Putamen (tissue), 1 donor: ENCODE results near the gene ST8SIA2.

Experiments used
- DNase-seq: peaks from one replicate; pipeline ENCODE4 v3.0.0-alpha.2; 2016; ENCODE audit warnings: low spot score

The ST8SIA2 gene

GRCh38 chr15:92494806-92495336, 101.2 kb downstream of the ST8SIA2 start:
- no peak for DNase-seq

GRCh38 chr15:92495446-92495845, 101.8 kb downstream of the ST8SIA2 start:
- DNase-seq: no peak

DNA sequence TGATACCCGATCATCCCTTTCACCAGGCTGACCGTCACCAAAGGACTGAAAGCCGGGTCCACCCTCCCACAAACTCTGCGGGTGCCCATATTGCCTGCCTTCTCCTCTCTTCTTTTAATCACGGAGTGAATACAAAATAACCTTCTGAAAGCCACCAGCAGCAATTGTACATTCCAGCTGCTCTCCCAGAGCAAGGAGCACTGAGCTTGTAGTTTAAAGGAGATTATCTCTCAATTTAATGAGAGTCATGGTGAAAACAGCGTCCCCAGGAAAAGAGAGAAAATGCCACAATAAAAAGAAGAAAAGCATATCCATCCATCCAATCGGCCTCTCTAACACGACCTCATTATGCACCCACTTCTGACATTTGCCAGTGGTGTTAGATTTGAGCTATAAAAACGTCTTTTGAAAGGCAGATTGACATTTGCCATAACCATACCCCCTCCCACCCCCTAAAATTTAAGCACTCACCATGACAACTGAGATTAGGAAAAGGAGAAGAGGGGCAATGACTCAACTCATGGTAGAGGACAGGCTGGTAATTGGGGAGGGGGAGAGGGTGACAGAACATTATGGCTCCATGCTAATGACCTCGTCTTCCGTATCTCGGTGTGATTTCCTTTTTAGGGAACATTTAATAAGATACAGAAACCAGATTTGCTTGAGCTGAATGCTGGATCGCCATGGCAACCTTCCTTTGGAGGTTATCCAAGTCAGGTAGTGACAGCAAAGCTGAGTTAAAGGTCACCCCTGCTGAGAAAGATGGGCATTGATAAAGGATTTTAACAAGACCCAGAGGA, 106.2 kb downstream of the ST8SIA2 start:
- peak; percentile 22 for DNase-seq

GRCh38 chr15:92502336-92502735, 108.7 kb downstream of the ST8SIA2 start:
- no peak for DNase-seq

DNA sequence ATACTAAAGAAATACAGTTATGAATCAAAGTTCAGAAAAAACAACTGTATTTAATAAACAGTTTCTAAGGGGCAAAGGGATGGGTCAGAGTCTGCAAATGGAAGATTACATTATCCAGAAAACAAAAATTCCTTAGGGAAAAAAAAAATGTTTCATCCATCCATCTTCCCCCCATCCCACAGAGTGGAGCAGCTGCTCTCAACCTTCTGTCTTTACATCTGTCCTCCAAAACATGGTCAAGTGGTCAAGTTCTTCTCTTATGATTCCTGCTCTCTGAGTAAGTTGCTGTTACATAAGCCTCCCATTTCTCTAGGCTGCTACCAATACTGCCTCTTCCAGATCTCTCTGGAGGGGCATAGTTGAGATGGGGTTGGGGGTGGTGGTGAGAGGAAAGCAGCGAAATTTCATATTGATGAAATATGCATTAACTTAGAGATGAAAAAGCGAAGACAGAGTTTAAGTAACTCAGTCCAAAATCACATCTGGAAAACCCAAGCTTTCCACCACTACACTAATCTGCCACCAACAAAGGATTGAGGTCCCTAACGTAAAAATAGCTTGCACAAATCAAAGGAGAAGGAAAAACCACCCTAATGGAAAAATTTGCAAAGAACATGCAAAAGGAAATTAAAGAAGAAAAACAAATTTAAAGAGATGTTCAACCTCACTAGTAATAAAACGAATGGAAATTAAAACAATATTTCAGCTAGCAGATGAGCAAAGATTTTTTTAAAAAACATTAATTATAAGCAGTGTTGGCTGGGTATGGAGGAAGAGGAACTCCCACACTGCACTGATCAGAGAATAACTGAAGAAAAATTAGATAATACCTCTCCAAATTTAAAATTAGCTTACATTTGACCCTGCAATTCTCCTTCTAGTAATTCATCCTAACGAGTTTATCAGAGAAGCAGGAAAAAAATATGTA, 109.5 kb downstream of the ST8SIA2 start:
- DNase-seq: no peak

- no peak for DNase-seq
Observed at GRCh38 chr15:92503889-92504288, 110.2 kb downstream of the ST8SIA2 start.

DNA sequence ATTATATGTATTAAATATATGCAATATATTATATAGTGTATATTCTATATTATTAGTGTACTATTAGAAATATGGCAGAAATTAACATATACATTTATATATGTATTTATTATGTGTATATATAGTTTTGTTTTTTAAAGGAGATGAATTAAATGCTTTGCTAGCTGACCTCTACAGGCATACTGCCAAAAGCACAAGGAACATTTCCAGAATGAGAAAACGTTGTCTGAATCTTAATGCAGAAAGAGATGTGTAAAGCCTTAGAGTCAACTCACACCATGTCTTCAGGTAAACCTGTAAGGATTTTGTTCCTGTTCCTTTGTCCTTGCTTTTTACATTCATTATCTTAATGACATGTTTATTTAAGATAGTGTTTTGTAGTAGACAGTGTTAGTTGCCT, 111.9 kb downstream of the ST8SIA2 start:
- no peak for DNase-seq

DNA sequence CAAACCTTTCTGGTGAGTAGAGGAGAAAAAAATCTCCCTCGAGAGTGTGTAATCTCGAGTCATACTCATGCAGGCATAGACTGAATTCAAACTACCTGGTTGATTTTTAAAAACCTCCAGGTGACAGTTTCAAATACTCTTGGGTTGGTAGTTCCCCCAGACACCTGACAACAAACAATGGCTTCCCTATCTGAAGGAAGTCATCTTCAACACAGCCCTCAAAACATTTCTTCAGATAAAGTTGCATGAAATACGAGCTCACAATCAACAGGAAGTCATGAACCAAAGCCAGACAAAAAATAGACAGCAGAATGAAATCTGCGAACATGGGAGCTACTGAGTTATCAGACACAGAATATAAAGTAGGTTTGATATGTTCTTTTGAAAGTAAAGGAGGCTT, 112.8 kb downstream of the ST8SIA2 start:
- no peak for DNase-seq

DNA sequence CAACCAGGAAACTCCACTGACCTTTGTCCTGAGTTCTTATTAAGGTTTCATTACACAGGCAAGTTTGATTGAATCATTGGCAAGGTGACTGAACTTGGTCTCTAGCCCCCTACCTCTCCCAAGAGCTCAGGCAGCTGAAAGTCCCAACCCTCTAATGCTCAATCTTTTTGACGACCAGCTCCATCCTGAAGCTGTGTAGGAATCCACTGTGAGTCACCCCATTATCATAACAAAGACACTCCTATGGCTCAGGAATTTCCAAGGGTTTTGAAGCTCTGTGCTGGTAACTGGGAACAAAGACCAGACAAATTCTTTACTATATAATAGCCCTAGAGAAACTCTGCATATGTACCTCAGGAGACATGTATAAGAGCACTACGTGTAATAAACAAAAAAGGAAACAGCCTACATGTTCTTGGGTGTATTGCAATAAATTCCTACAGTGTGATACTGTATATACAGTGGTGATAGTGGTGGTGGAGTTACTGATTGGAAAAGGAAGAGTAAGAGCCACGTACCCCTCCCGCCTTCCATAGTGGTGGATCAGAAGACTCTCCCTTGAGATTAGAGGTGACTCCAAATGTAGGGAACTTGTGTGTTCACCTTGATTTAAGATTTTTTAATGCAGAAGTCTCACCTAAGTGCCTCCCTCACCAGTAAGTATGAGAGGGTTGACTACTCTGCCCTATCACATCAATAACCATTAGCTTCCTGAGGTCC, 116.6 kb downstream of the ST8SIA2 start:
- no peak for DNase-seq
